MM.1S (cell line): ENCODE measurements around the gene CEACAM18.

ENCODE experiments used
- DNase-seq: peaks from one replicate; pipeline ENCODE4 v3.0.0-alpha.2; 2015
- H2AFZ ChIP-seq: fragments of 300-600 bp; sonication (generic); 2 replicates; pipeline ENCODE4 v1.6.0; 2016; ENCODE audit warnings: antibody characterized with exemption, low read length
- H3F3A ChIP-seq: fragments of 300-600 bp; sonication (generic); 2 replicates; pipeline ENCODE4 v1.6.1; 2016; ENCODE audit warnings: mild to moderate bottlenecking, antibody characterized with exemption, low read length, moderate library complexity, mixed read lengths; ENCODE audit not compliant: insufficient read depth
- H3K27ac ChIP-seq: fragments of 300-600 bp; sonication (generic); 2 replicates; pipeline ENCODE4 v1.5.1; 2016; ENCODE audit warnings: mild to moderate bottlenecking, low read length
- H3K27me3 ChIP-seq: fragments of 300-600 bp; sonication (generic); replicated peaks from 2 replicates; pipeline ENCODE4 v1.6.0; 2016; ENCODE audit warnings: low read length; ENCODE audit not compliant: insufficient read depth
- H3K36me3 ChIP-seq: fragments of 300-600 bp; sonication (generic); replicated peaks from 2 replicates; pipeline ENCODE4 v1.6.1; 2016; ENCODE audit warnings: mild to moderate bottlenecking, low read length, mixed read lengths; ENCODE audit not compliant: insufficient read depth
- H3K4me1 ChIP-seq: fragments of 300-600 bp; sonication (generic); 2 replicates; pipeline ENCODE4 v1.6.1; 2016; ENCODE audit warnings: low read length, mixed read lengths
- H3K4me2 ChIP-seq: fragments of 300-600 bp; sonication (generic); 2 replicates; pipeline ENCODE4 v1.6.0; 2016; ENCODE audit warnings: low read depth, low read length
- H3K4me3 ChIP-seq: fragments of 300-600 bp; sonication (generic); 2 replicates; pipeline ENCODE4 v1.5.1; 2016; ENCODE audit warnings: low read length, mixed read lengths
- H3K79me2 ChIP-seq: fragments of 300-600 bp; sonication (generic); 2 replicates; pipeline ENCODE4 v1.6.1; 2016; ENCODE audit warnings: mixed run types, low read length, mixed read lengths
- H3K9ac ChIP-seq: fragments of 300-600 bp; sonication (generic); 2 replicates; pipeline ENCODE4 v1.6.1; 2016; ENCODE audit warnings: low read length, mixed read lengths
- H3K9me2 ChIP-seq: fragments of 300-600 bp; sonication (generic); replicated peaks from 2 replicates; pipeline ENCODE4 v1.6.1; 2016; ENCODE audit warnings: mild to moderate bottlenecking, low read length, mixed read lengths; ENCODE audit not compliant: insufficient read depth
- H3K9me3 ChIP-seq: fragments of 300-600 bp; sonication (generic); replicated peaks from 2 replicates; pipeline ENCODE4 v1.6.1; 2016; ENCODE audit warnings: mild to moderate bottlenecking, low read length, mixed read lengths; ENCODE audit not compliant: insufficient read depth
- H4K20me1 ChIP-seq: fragments of 300-600 bp; sonication (generic); 2 replicates; pipeline ENCODE4 v1.6.1; 2016; ENCODE audit warnings: mild to moderate bottlenecking, low read length, moderate library complexity, mixed read lengths; ENCODE audit not compliant: insufficient read depth
- CTCF ChIP-seq: fragments of 300-600 bp; sonication (generic); IDR thresholded peaks from 2 replicates; pipeline ENCODE4 v1.5.1; 2016; ENCODE audit warnings: antibody characterized with exemption, low read length, mixed read lengths
- EZH2 ChIP-seq: fragments of 300-600 bp; sonication (generic); optimal IDR thresholded peaks from 2 replicates; pipeline ENCODE3; 2017; ENCODE audit warnings: low read depth, mild to moderate bottlenecking, antibody characterized with exemption, low read length, mixed read lengths
- EZH2phosphoT487 ChIP-seq: fragments of 300-600 bp; sonication (generic); IDR thresholded peaks from 2 replicates; pipeline ENCODE4 v1.6.1; 2018; ENCODE audit warnings: antibody characterized with exemption, low read length

Gene CEACAM18

GRCh38 chr19:51501594-51502263, 23.4 kb downstream of the CEACAM18 start, which contains the start of gene SIGLEC12:
TSS of gene SIGLEC12 (minus strand) at chr19:51501800. CDS start at chr19:51501733, 67 bp downstream.
- Histone ChIP-seq H3F3A (no peaks in the 10 kb centered on the region), H3K9me3 (no peaks in the 10 kb centered on the region), H3K4me3 (no peak within 1 kb of the TSS), H3K27me3 (no peaks in the 10 kb centered on the region), H3K36me3 (no peaks in the 10 kb centered on the region), H3K9ac (no peak within 1 kb of the TSS), H3K79me2 (no peaks in the 10 kb centered on the region), H3K4me1 (no peaks in the 10 kb centered on the region), H3K27ac (no peak within 1 kb of the TSS), H3K9me2 (no peaks in the 10 kb centered on the region), H2AFZ (no peak within 1 kb of the TSS), H4K20me1 (no peaks in the 10 kb centered on the region), H3K4me2 (no peak within 1 kb of the TSS)
- TF ChIP-seq EZH2 (no peak), EZH2phosphoT487 (no peak), CTCF (no peak)
- no peak for DNase-seq

GRCh38 chr19:51503286-51503817, 25.0 kb downstream of the CEACAM18 start:
- Histone ChIP-seq H4K20me1 (no peaks in the 10 kb centered on the region; the same call in 1 of the 2 replicates), H3K9me3 (no peaks in the 10 kb centered on the region), H3K79me2 (no peaks in the 10 kb centered on the region), H3K36me3 (no peaks in the 10 kb centered on the region), H3K9me2 (no peaks in the 10 kb centered on the region), H3F3A (no peaks in the 10 kb centered on the region), H3K4me1 (no peaks in the 10 kb centered on the region), H3K4me2 (no peak overlapping the region), H3K27ac (no peak overlapping the region), H3K4me3 (no peak overlapping the region), H3K9ac (no peak overlapping the region), H2AFZ (no peak overlapping the region), H3K27me3 (no peaks in the 10 kb centered on the region)
- DNase-seq, result no peak
- TF ChIP-seq EZH2 (no peak), CTCF (no peak), EZH2phosphoT487 (no peak)

GRCh38 chr19:51503896-51504295, 25.6 kb downstream of the CEACAM18 start:
- H3K9ac ChIP-seq, result no peak overlapping the region
- no peak overlapping the region for H3K27ac ChIP-seq
- H3K79me2 ChIP-seq, result no peaks in the 10 kb centered on the region
- TF ChIP-seq EZH2 (no peak), EZH2phosphoT487 (no peak), CTCF (no peak)
- H3K36me3 ChIP-seq, result no peaks in the 10 kb centered on the region
- H3F3A ChIP-seq, result no peaks in the 10 kb centered on the region
- no peaks in the 10 kb centered on the region for H3K4me1 ChIP-seq
- no peak overlapping the region for H3K4me3 ChIP-seq
- H3K9me2 ChIP-seq, result no peaks in the 10 kb centered on the region
- no peak for DNase-seq
- H2AFZ ChIP-seq, result no peak overlapping the region
- no peaks in the 10 kb centered on the region; the same call in 1 of the 2 replicates for H4K20me1 ChIP-seq
- H3K4me2 ChIP-seq, result no peak overlapping the region
- H3K27me3 ChIP-seq, result no peaks in the 10 kb centered on the region
- no peaks in the 10 kb centered on the region for H3K9me3 ChIP-seq
